Left lobe of liver (tissue), 2 donors: ENCODE measurements around the gene MRPS6. TPM values are rescaled to one million over a fixed set of nuclear protein-coding genes. Genes with fewer than 3 reads are reported as not detected.

Experiments used
- ATAC-seq: fragments of 200-7000 bp; cut with Tn5 transposase; one replicate; pipeline ENCODE4 v1.9.1; 2020; ENCODE audit warnings: mild to moderate bottlenecking, moderate library complexity
- DNase-seq: peaks from one replicate; pipeline ENCODE4 v3.0.0-alpha.2; 2020; ENCODE audit warnings: low spot score
- total RNA-seq: library from RNA; stranded (reverse); gene quantifications from one replicate; pipeline ENCODE4 v1.2.1, GENCODE V29; 2021
- donor health status: DM: no; HTN: no; CAD: no; lungs with moderate emphysema.
- donor health status: DM: no; HTN: yes; CAD: no.

Gene MRPS6
- total RNA-seq, 1 donor from 2014 or later: 26.2 TPM

GRCh38 chr21:34094949-34095348 is 21.6 kb downstream of the MRPS6 start:
- DNase-seq (no peak), ATAC-seq (peak; percentile 93)

- DNase-seq: no peak
- no peak for ATAC-seq
Observed at GRCh38 chr21:34097442-34097841, 24.1 kb downstream of the MRPS6 start.

- no peak for ATAC-seq
- no peak for DNase-seq
Observed at GRCh38 chr21:34100337-34100736, 27.0 kb downstream of the MRPS6 start.

GRCh38 chr21:34100790-34101189 is 27.4 kb downstream of the MRPS6 start:
- DNase-seq: no peak
- no peak for ATAC-seq

- DNase-seq (no peak), ATAC-seq (no peak)
Observed at GRCh38 chr21:34105947-34106541, 32.7 kb downstream of the MRPS6 start.

- ATAC-seq: no peak
- no peak for DNase-seq
Observed at GRCh38 chr21:34107606-34108005, 34.2 kb downstream of the MRPS6 start.

- no peak for ATAC-seq
Observed at GRCh38 chr21:34109075-34109474, 35.7 kb downstream of the MRPS6 start.

GRCh38 chr21:34110594-34111202 is 37.3 kb downstream of the MRPS6 start:
- DNase-seq (no peak), ATAC-seq (no peak)

More at GRCh38 chr21:34109075-34109474, 35.7 kb downstream of the MRPS6 start:
- DNase-seq: no peak

GRCh38 chr21:34112316-34113033 is 39.1 kb downstream of the MRPS6 start:
- no peak for ATAC-seq
- no peak for DNase-seq

- no peak for DNase-seq
- peak; percentile 76 for ATAC-seq
Observed at GRCh38 chr21:34113842-34114241, 40.5 kb downstream of the MRPS6 start.

- DNase-seq (no peak), ATAC-seq (no peak)
Observed at GRCh38 chr21:34115160-34115559, 41.8 kb downstream of the MRPS6 start.

- ATAC-seq (no peak), DNase-seq (no peak)
Observed at GRCh38 chr21:34116569-34116968, 43.2 kb downstream of the MRPS6 start.

- DNase-seq: no peak
- ATAC-seq: no peak
Observed at GRCh38 chr21:34120867-34121266, 47.5 kb downstream of the MRPS6 start.

GRCh38 chr21:34122047-34122446 is 48.7 kb downstream of the MRPS6 start:
- DNase-seq (peak; percentile 62), ATAC-seq (peak; percentile 91)

GRCh38 chr21:34123609-34124008 is 50.2 kb downstream of the MRPS6 start:
- no peak for ATAC-seq

GRCh38 chr21:34126269-34126668 is 52.9 kb downstream of the MRPS6 start:
- ATAC-seq (no peak), DNase-seq (no peak)

More at GRCh38 chr21:34123609-34124008, 50.2 kb downstream of the MRPS6 start:
- no peak for DNase-seq

GRCh38 chr21:34126691-34127090 is 53.3 kb downstream of the MRPS6 start:
- ATAC-seq (no peak), DNase-seq (no peak)

- ATAC-seq (peak; percentile 55), DNase-seq (no peak)
Observed at GRCh38 chr21:34128124-34128523, 54.7 kb downstream of the MRPS6 start.

GRCh38 chr21:34128674-34129038 is 55.3 kb downstream of the MRPS6 start:
- DNase-seq (no peak), ATAC-seq (peak; percentile 26)

- no peak for DNase-seq
- peak; percentile 60 for ATAC-seq
Observed at GRCh38 chr21:34129039-34129891, 55.9 kb downstream of the MRPS6 start.
